Esophagus (tissue), 2 donors: ENCODE results near the gene CD244. TPM values are rescaled to one million over a fixed set of nuclear protein-coding genes. Genes with fewer than 3 reads are reported as not detected.
"Not testable (repeated sequence)": the region's sequence is repeated elsewhere in the genome, so short reads cannot be mapped to it uniquely, and the experiment has no call there.

Experiments used
- H3K27ac ChIP-seq, 2 donors: one replicate each; pipeline ENCODE4 v1.5.1; 2013; ENCODE audit warnings: low read depth in 2 of 2, mild to moderate bottlenecking in 2 of 2, inconsistent platforms in 1 of 2, low read length in 1 of 2, moderate library complexity in 1 of 2
- H3K27me3 ChIP-seq, 2 donors: one replicate each; pipeline ENCODE4 v1.6.1; 2013; ENCODE audit warnings: low read length in 2 of 2, control low read depth in 1 of 2, mild to moderate bottlenecking in 1 of 2; ENCODE audit not compliant: insufficient read depth in 2 of 2, control insufficient read depth in 1 of 2
- H3K36me3 ChIP-seq, 2 donors: one replicate each; pipeline ENCODE4 v1.6.1; 2013; ENCODE audit warnings: low read length in 1 of 2; ENCODE audit not compliant: control insufficient read depth in 2 of 2, insufficient read depth in 2 of 2
- H3K4me1 ChIP-seq, 2 donors: one replicate each; pipeline ENCODE4 v1.6.1; 2013; ENCODE audit warnings: low read length in 1 of 2; ENCODE audit not compliant: control insufficient read depth in 2 of 2, insufficient read depth in 2 of 2
- H3K4me3 ChIP-seq, 2 donors: one replicate each; pipeline ENCODE4 v1.5.1; 2013; ENCODE audit warnings: low read length in 2 of 2, mild to moderate bottlenecking in 2 of 2, low read depth in 1 of 2, moderate library complexity in 1 of 2
- H3K9me3 ChIP-seq, 2 donors: one replicate each; pipeline ENCODE4 v1.6.1; 2013; ENCODE audit warnings: mild to moderate bottlenecking in 2 of 2, low read depth in 1 of 2, low read length in 1 of 2, moderate library complexity in 1 of 2; ENCODE audit not compliant: control insufficient read depth in 2 of 2, insufficient read depth in 1 of 2
- WGBS, 2 donors: extraction: QIAGEN DNeasy Blood & Tissue Kit; methylation state at CpG; one replicate each; pipeline ENCODE4 v1.1.7; 2013; 5-methylcytosine and 5-hydroxymethylcytosine counted together
- polyA plus RNA-seq, 2 donors: library from polyadenylated mRNA; stranded (reverse); fragments of 200-250 nt; gene quantifications; one replicate each; pipeline ENCODE4 v1.2.3, GENCODE V29; 2013
- donor health status: healthy with polysubstance abuse.
- donor health status: Bipolar disorder and iron deficiency.

Gene CD244
- polyA plus RNA-seq, result under 1 TPM; 0.35 to 0.41 TPM

DNA sequence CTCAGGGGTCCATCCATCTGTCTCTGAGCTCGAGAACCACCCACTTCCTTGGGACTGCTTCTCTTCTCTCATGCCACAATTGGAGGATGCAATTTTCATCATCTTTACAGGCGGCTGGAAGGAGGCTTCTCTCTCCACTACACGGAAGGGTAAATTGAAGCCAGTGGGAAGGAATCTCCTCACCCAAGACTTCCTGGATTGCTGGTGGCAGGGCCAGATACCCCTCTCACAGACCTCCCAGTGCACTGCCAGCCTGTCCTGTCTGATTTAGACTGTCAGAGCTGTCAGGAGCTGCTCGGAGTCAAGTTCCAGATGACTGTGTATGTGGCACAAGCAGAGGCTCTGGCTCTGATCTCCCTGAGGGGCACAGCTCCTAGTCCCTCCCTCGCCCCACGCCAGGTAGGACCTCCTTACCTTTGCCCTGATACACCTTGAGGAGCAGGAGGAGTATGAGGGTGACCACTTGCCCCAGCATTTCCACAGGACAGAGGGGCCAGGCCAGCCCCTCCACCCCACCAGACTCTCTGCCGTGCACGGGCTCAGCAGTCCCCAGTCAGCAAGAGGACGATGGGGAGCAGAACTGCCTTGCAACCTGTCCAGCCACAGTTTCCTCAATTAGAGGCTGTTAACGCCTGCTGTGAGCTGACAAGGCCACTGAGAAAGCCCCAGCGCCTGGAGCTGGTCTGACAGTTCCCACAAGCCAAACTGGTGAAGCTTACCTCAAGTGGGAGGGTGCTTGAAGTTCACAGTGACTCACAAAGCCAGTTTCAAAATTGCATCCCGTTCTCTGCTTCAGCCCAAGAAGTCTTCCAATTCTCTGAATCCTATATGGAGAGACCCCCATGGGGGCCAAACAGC is at the start of gene CD244:
CD244 (minus strand) TSS at position 685 of the 858 bp plus-strand sequence; CDS start at position 475, 210 bp downstream.
- Histone ChIP-seq H3K4me3 (no peak within 1 kb of the TSS), H3K27me3 (no peaks in the 10 kb centered on the region), H3K27ac (peak within 1 kb of the TSS in 1 of 2 donors; percentile 28), H3K9me3 (no peaks in the 10 kb centered on the region), H3K36me3 (no peaks in the 10 kb centered on the region), H3K4me1 (peaks cover 0 to 6% of the 10 kb centered on the region in 2 donors)
- 52 to 55% methylated on average over 12 of the region's 12 CpGs for WGBS, 2 donors

- WGBS, 2 donors, result 35 to 48% methylated on average over 2 of the region's 2 CpGs
- Histone ChIP-seq H3K36me3 (no peaks in the 10 kb centered on the region), H3K27ac (no peak overlapping the region), H3K4me1 (no peaks in the 10 kb centered on the region), H3K4me3 (no peak overlapping the region), H3K9me3 (no peaks in the 10 kb centered on the region), H3K27me3 (no peaks in the 10 kb centered on the region)
Observed at GRCh38 chr1:160911925-160912324, 49.2 kb upstream of the CD244 start.

DNA sequence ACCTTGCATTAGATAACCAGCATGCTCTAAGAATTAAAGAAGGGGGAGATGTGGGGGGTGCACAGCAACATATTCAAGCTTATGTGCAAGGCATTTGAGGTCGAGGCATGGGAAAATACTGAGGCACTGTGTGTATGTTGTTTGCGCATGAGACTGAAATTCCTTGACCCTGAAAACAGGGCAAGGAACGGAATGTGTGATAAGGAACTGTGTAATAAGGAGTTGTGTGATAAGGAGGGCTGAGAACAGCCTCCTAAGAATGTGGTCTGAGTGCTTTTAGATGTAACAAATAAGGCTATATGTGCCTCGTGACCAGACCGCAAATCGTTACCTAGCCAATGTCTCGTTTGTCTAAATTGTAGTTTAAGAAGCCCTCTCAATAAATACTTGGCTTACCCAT is 48.8 kb upstream of the CD244 start:
- no peaks in the 10 kb centered on the region for H3K9me3 ChIP-seq
- H3K36me3 ChIP-seq, result no peaks in the 10 kb centered on the region
- no peak overlapping the region for H3K4me3 ChIP-seq
- no peak overlapping the region for H3K27ac ChIP-seq
- no peaks in the 10 kb centered on the region for H3K4me1 ChIP-seq
- 36 to 52% methylated on average over 7 of the region's 7 CpGs for WGBS, 2 donors
- no peaks in the 10 kb centered on the region for H3K27me3 ChIP-seq

- no peaks in the 10 kb centered on the region for H3K4me1 ChIP-seq
- H3K4me3 ChIP-seq, result no peak overlapping the region
- H3K36me3 ChIP-seq, result no peaks in the 10 kb centered on the region
- no peaks in the 10 kb centered on the region for H3K27me3 ChIP-seq
- no peaks in the 10 kb centered on the region for H3K9me3 ChIP-seq
- WGBS, 2 donors, result 69 to 70% methylated on average over 6 of the region's 6 CpGs
- H3K27ac ChIP-seq, result no peak overlapping the region
Observed at GRCh38 chr1:160910170-160910750, 47.6 kb upstream of the CD244 start.

GRCh38 chr1:160907976-160908375 is 45.3 kb upstream of the CD244 start:
- H3K27ac ChIP-seq, result no peak overlapping the region
- no peaks in the 10 kb centered on the region for H3K27me3 ChIP-seq
- WGBS, 2 donors, result 50 to 53% methylated on average over 7 of the region's 7 CpGs
- no peaks in the 10 kb centered on the region for H3K4me1 ChIP-seq
- H3K4me3 ChIP-seq, result no peak overlapping the region
- H3K9me3 ChIP-seq, result no peaks in the 10 kb centered on the region
- H3K36me3 ChIP-seq, result no peaks in the 10 kb centered on the region

DNA sequence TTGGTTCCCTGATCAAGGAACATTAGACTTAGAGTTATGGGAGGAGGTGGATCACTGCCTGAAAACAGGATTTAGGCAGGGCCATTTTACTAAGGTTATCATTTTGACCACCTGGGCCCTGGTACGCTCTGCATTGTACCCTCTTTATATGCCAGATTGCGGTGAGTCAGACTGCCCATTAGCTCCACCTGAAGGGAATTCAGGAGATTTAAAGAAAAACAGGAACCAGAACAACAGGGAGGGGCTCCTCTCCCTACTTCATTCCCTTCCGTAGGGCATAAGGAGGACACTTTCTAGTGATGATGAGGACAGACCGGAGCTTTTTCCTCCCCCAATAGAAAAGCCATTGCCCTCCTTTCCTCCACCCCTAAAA is 42.9 kb upstream of the CD244 start:
- no peaks in the 10 kb centered on the region for H3K9me3 ChIP-seq
- no peaks in the 10 kb centered on the region for H3K4me1 ChIP-seq
- H3K36me3 ChIP-seq, result no peaks in the 10 kb centered on the region
- 77 to 83% methylated on average over 4 of the region's 4 CpGs for WGBS, 2 donors
- no peak overlapping the region for H3K4me3 ChIP-seq
- no peak overlapping the region for H3K27ac ChIP-seq
- H3K27me3 ChIP-seq, result no peaks in the 10 kb centered on the region

GRCh38 chr1:160904783-160905616 is 42.3 kb upstream of the CD244 start:
- Histone ChIP-seq H3K9me3 (no peaks in the 10 kb centered on the region), H3K27me3 (no peaks in the 10 kb centered on the region), H3K27ac (no peak overlapping the region), H3K4me1 (no peaks in the 10 kb centered on the region), H3K36me3 (no peaks in the 10 kb centered on the region), H3K4me3 (no peak overlapping the region)
- WGBS, 2 donors, result 64 to 78% methylated on average over 8 of the region's 8 CpGs

DNA sequence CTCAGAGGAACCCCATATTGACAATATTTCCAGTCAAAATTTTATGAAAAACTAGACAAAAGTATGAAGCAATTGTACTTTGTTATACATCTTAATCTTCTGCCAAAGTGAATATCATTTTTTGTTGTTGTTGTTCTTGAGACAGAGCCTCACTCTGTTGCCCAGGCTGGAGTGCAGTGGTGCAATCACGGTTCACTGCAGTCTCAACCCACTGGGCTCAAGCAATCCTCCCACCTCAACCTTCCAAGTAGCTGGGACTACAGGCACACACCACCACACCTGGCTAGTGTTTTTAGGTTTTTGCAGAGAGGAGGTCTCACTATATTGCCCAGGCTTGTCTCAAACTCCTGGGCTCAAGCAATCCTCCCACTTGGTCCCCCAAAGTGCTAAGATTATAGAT is 39.6 kb upstream of the CD244 start:
- not testable (repeated sequence) for H3K36me3 ChIP-seq, H3K27ac ChIP-seq, H3K4me1 ChIP-seq, H3K4me3 ChIP-seq, H3K27me3 ChIP-seq, H3K9me3 ChIP-seq
- 69 to 76% methylated on average over 1 of the region's 1 CpG for WGBS, 2 donors

GRCh38 chr1:160901768-160902167 is 39.1 kb upstream of the CD244 start:
- WGBS, 2 donors, result 89 to 90% methylated on average over 2 of the region's 2 CpGs
- no peaks in the 10 kb centered on the region for H3K27me3 ChIP-seq
- no peaks in the 10 kb centered on the region for H3K9me3 ChIP-seq
- H3K36me3 ChIP-seq, result no peaks in the 10 kb centered on the region
- H3K4me3 ChIP-seq, result no peak overlapping the region
- H3K27ac ChIP-seq, result no peak overlapping the region
- no peaks in the 10 kb centered on the region for H3K4me1 ChIP-seq
